ENCODE measurements around the gene DEFB125.
"Not testable (repeated sequence)": the region's sequence is repeated elsewhere in the genome, so short reads cannot be mapped to it uniquely, and the experiment has no call there.

The DEFB125 gene

GRCh38 chr20:87401-87800 is at the start of gene DEFB125:
TSS of gene DEFB125 (plus strand) at chr20:87672. CDS start at chr20:87710, 38 bp downstream.
- no peak for DNase-seq (ENCODE audit: insufficient read length, low spot score)
- FAIRE-seq: no peak

- FAIRE-seq (no peak), DNase-seq (ENCODE audit: insufficient read length, low spot score) (no peak)
Observed at GRCh38 chr20:60035-60918, 27.2 kb upstream of the DEFB125 start.

GRCh38 chr20:61230-61629 is 26.2 kb upstream of the DEFB125 start:
- no peak for FAIRE-seq
- DNase-seq (ENCODE audit: insufficient read length, low spot score): no peak

- DNase-seq (ENCODE audit: insufficient read length, low spot score): no peak
Observed at GRCh38 chr20:61757-62156, 25.7 kb upstream of the DEFB125 start.

GRCh38 chr20:62487-62886 is 25.0 kb upstream of the DEFB125 start:
- FAIRE-seq (no peak), DNase-seq (ENCODE audit: insufficient read length, low spot score) (no peak)

More at GRCh38 chr20:61757-62156, 25.7 kb upstream of the DEFB125 start:
- no peak for FAIRE-seq

- FAIRE-seq: no peak
- no peak for DNase-seq (ENCODE audit: insufficient read length, low spot score)
Observed at GRCh38 chr20:64026-64603, 23.4 kb upstream of the DEFB125 start.

- DNase-seq (ENCODE audit: insufficient read length, low spot score) (no peak), FAIRE-seq (no peak)
Observed at GRCh38 chr20:64766-65322, 22.6 kb upstream of the DEFB125 start.

- FAIRE-seq (no peak), DNase-seq (ENCODE audit: insufficient read length, low spot score) (no peak)
Observed at GRCh38 chr20:77231-77630, 10.2 kb upstream of the DEFB125 start.

- DNase-seq (ENCODE audit: insufficient read length, low spot score): no peak
- no peak for FAIRE-seq
Observed at GRCh38 chr20:78338-78737, 9.1 kb upstream of the DEFB125 start.

GRCh38 chr20:79565-79964 is 7.9 kb upstream of the DEFB125 start:
- FAIRE-seq (no peak), DNase-seq (ENCODE audit: insufficient read length, low spot score) (no peak)

GRCh38 chr20:90651-91050 is 3.2 kb downstream of the DEFB125 start:
- FAIRE-seq: no peak
- no peak for DNase-seq (ENCODE audit: insufficient read length, low spot score)

GRCh38 chr20:93641-94040 is 6.2 kb downstream of the DEFB125 start:
- FAIRE-seq (no peak), DNase-seq (ENCODE audit: insufficient read length, low spot score) (no peak)

GRCh38 chr20:95215-95614 is 7.7 kb downstream of the DEFB125 start:
- DNase-seq (ENCODE audit: insufficient read length, low spot score) (no peak), FAIRE-seq (no peak)

GRCh38 chr20:97691-98090 is 10.2 kb downstream of the DEFB125 start:
- not testable (repeated sequence) for FAIRE-seq; DNase-seq (ENCODE audit: insufficient read length, low spot score)

GRCh38 chr20:101975-102374 is 14.5 kb downstream of the DEFB125 start:
- DNase-seq (ENCODE audit: insufficient read length, low spot score) (no peak), FAIRE-seq (no peak)

- FAIRE-seq: no peak
Observed at GRCh38 chr20:103456-103855, 16.0 kb downstream of the DEFB125 start.

GRCh38 chr20:112396-112795 is 24.9 kb downstream of the DEFB125 start:
- FAIRE-seq: no peak
- DNase-seq (ENCODE audit: insufficient read length, low spot score): no peak

More at GRCh38 chr20:103456-103855, 16.0 kb downstream of the DEFB125 start:
- no peak for DNase-seq (ENCODE audit: insufficient read length, low spot score)

- FAIRE-seq: no peak
- DNase-seq (ENCODE audit: insufficient read length, low spot score): no peak
Observed at GRCh38 chr20:117518-117917, 30.0 kb downstream of the DEFB125 start.

GRCh38 chr20:129786-130323 is 42.4 kb downstream of the DEFB125 start:
- FAIRE-seq; DNase-seq (ENCODE audit: insufficient read length, low spot score): not testable (repeated sequence)

- no peak for FAIRE-seq
- DNase-seq (ENCODE audit: insufficient read length, low spot score): no peak
Observed at GRCh38 chr20:137668-138490, 50.4 kb downstream of the DEFB125 start.

GRCh38 chr20:142290-142689 is 54.8 kb downstream of the DEFB125 start, which contains the start of gene DEFB126:
TSS of gene DEFB126 (plus strand) at chr20:142590. CDS start at chr20:142629, 39 bp downstream.
- DNase-seq (ENCODE audit: insufficient read length, low spot score) (no peak), FAIRE-seq (no peak)

All from GM19239 (cell line).